Measurements from ENCODE around the gene RCAN1.
"Not testable (repeated sequence)": the region's sequence is repeated elsewhere in the genome, so short reads cannot be mapped to it uniquely, and the experiment has no call there.

The RCAN1 gene

DNA sequence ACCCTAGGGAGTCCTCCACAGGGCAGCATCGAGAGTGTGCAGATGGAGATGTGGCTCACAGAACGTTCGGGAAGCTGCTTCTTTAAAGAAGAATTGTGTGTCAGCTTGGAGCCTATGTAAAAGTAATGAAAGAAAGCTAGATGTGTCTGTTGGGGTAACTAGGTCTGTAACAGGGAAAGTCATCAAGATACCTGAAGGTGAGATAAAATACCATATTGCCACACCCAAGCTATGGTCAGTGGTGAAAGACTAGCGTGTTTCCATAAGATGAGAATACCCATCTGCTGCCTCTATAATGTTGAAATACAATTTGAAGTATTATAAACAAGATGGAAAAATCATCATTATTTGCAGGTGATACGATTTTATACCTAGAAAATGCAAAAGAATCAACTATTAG, 17.5 kb downstream of the RCAN1 start:
- DNase-seq: no peak

DNA sequence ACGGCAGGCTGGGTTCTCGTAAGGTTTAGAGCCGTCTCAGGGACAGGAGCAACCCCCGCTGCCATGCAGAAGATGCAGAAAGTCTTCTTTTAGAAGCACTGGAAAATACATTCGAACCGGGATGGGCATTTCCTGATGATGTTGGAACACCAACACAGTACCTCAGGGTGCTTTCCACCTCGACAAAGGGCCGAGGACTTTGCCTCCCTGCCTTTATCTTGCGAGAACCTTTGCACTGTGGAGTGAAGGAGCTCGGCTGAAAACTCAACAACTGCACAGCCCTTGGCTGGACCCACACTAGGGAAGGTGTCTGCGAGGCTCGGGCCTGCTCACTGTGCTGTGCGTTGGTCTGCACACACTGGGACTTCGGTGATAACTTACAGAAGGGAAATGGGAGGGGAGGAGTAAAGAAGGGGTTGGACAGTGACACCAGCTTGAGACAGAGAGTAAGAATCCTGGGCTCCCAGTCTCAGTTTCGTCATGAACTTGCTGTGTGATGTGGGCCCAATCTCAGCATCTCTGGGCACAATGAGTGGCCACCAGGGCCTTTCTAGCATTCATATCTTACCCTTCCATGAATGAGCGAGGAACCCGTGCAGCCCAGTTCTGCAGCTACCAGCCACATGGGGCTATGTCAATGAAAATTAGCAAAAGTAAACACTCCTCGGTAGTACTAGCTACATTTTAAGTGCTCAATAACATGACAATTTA, 18.2 kb downstream of the RCAN1 start:
- DNase-seq: no peak

DNA sequence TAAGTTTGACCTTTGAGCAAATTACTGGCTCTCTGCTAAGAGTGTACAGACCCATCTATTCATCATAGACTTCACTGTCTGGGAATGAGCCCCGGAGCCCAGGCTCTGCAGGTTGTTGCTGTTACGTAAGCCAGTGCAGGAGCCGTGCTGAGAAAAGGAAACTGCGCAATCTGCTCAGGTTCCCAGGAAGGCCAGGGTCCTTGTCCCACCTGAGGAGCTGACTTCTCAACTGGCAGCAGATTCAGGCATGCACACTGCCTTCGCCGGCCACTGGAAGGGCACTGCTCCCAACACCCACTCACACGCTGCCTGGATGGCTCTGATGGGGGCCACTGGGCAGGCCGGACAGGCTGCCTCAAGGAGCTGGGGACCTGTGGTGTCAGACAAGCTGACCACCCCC, 19.5 kb downstream of the RCAN1 start:
- DNase-seq: no peak

DNA sequence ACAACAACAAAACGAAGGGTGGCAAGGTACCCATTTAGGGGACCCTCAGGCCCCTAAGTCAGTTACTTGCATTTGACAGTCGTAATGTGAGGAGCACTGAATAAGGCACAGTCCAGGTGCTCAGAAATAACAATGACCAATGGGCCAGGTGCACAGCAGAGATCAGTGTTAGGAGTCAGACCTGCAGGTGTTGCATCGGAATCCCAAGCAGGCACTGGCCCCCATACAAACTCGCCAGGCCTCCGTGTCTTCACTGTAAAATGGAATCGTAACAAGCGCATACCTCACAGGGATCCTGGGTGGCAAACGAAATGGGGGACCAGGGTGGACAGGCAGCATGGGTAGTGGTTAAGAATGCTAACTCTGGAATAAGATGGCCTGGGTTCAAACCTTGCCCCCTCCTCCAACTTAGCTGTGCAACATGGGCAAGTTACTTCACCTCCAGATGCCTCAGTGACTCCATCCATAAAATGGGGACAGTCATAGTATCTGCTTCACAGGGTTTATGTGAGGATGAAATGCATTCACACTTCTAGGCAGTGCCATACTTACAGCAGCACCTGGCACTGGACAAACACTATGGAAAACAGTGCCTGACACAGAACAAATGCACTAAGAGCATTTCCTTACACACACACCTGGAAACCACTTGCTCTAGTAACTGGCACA, 20.2 kb downstream of the RCAN1 start:
- DNase-seq: no peak

DNA sequence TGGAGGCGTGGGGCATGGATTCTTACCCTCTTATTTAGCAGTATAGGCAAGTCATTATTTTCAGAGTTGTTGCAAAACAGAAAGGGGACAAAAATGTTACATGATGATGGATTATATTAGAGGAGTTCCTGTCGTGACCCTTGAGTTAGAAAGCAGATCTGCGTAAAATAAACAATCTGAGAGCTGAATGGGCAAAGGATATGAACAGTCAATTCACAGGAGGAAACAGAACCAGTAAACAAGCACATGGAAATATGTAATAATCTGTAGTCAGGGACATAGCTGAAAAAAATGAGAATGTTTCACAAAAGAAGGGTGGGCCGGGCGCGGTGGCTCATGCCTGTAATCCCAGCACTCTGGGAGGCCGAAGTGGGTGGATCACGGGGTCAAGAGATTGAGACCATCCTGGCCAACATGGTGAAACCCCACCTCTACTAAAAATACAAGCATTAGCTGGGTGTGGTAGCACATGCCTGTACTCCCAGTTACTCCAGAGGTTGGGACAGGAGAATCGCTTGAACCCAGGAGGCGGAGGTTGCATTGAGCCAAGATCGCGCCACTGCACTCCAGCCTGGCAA, 20.9 kb downstream of the RCAN1 start:
- no peak for DNase-seq

DNA sequence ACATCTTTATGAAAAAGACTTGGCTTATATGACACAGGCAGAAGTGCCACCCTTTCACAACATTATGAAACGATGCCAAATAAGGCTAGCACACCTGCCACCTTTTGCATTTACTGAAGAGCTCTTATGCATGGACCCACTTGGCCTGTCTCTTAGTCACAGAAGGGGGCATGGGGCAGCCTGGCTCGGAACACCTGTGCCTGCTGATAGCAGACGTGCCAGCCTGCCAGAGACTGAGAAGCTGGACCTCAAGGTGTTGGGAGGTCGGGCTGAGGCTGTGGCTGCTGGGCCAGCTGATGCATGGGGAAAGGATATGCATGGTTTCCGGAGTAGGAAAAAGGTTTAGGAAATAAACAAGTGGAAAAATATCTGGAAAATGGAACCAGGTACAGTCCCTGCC, 21.5 kb downstream of the RCAN1 start:
- no peak for DNase-seq

DNA sequence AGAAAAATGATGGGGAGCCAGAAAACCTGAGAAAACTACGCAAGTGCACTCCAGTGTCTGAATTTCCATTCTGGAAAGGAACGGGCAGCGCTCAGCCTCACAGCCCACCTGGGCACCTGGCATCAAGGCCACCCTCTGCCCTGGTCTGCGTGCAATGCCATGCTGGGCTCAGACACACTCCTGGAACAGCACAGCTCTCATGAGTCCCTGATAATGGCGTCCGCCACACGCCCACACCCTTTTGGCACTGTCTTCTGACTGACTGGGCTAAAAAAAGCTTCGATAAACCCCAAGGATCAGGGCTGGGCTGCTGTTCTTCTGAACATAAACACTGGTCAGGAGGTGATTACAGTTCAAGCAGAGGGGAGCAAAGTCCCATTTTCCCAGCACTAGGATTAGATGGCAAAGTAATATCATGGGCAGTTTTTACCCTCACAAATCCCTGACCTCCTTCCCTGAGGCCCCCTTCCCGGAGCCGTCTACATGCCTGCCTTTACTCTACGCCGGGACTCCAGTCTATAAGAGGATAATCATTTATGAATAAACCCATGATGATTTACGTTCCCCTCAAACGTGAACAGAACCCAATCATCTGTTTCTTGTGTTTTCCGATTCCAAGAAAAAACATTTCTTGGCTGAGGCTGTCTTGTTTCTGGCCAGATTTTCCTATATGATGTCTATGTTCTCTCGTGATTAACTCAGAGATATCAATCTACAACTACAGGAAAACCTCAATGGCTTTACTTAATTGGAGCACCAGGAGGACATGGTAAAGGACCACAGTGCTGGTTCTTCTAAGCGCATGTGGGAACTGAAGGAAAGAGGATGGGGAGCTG, 22.6 kb downstream of the RCAN1 start:
- no peak for DNase-seq

DNA sequence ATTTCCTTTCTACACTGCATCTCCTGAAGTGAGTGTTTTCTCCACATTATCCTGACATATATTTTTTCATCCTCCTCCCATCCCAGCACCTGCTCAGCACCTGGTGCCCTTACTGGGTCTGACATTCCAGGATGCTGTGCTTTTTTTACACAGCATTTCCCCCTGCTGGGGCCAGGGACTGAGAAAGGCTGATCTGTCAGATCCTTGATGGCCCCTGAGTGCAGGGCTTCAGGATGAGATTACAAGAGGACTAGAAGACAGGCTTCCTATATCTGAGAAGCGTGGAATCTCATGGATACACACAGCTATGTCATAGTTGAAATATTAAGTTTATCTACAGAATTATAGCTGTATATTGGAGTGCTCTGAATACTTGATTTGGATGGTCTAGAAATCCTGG, 24.4 kb downstream of the RCAN1 start:
- DNase-seq: no peak

DNA sequence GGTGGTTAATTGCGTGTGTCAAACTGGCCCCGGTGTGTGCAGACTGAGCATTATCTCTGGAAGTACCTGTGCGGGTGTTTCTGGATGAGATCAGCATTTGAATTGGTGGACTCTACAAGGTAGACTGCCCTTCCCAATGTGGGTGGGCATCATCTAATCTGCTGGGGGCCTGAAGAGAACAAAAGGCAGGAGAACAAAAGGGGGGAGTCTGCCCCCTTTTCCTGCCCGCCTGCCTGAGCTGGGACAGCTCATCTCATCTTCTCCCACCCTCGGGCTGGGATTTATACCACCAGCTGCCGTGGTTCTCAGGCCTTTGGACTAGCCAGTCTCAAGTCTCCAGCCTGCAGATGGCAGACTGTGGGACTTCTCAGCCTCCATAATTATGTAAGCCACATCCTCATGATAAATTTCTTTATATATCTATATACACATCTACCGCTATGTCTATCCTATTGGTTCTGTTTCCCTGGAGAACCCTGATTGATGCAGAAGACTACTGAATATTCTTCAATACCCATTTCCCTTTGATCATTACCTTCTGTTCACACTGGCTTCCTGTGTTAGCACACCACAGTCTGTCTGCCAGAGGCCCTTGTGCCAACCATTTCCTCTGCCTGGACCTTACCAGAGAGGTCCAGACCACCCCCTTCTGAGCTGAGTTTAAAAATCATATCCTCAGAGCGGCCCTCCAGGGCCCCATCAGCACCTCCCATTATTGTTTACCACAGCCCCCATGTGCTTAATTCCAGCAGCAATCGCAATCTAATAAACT, 25.2 kb downstream of the RCAN1 start:
- no peak for DNase-seq

DNA sequence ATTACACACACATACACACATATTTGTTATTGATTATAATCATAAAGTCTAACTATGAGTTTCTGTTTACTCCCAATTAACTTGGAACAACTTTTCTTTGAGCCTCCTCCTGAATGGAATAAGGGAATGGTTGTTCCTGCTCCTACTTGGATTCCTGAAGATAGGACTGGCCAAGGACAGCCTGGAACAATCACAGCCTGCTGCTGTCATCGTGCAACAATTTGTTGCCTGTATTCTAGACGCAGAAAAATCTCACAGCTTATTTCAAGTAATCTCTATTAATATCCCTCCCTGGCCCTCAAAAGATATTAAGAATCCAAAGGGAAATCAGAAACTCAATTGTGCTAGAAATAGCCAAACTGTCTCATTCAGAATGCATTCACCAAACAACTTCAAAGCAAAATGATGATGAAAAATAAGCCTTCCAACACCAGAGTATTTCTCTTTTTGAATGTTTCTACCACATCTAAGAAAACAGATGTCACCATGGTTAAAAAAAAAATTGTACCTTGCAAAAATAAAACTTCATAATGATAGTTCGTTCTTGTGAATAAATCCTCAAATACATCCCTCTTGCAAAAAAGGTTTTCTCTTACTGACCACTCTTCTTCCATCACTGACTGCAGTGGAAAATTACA, 30.9 kb downstream of the RCAN1 start:
- DNase-seq: no peak

DNA sequence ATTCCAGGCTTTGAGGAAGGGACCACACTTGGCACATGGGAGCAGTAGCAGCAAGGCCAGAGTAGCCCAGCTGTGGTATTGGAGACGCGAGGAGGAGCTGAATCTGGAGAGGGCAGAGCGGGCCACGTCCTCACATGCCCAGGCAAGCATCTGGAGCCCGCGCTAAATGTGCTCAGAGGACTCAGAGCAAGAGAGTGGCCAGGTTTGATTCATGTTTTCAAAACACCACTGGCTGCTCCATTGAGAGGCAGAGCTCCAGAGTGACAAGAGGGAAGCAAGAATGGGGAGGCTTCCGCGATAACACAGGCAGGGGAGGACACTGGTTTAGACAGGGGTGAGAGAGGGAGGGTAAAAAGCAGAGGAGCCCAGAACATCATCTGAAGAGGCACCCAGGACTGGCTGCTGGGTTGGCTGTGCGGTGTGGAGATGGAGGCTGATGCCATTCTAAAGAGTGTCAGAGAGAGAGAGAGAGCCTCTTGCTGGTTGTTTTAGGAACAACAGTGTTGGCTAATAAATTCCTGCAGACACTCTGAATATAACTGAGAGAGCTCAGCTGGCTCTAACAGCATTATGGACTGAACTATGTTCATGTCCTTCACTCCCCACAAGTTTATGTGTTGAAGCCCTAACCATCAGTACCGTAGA, 32.3 kb downstream of the RCAN1 start:
- DNase-seq: no peak

DNA sequence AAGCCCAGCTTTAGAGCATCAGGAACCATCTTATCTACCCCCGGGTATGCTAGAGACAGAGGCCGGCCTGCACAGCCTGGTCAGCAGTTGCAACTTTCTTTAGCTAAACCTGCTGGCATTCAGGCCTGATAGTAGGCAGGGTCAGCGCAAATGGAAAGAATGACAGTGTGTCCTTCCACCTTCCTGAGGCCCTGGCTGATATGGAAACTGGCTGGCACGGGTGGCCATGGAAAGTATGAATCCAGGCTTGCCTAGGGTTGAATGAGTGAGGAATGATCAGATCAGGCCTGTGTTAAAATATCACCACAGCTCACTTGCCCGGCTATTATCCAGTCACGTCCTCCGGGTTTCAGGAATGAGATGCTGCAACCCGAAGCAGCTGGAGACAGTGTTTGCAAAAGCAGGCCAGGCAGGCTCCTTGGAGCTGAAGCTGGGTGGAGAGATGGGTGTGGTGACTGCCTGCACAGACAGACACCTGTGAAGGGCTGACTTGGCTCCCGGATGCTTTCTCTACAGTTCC, 34.7 kb downstream of the RCAN1 start:
- no peak for DNase-seq

DNA sequence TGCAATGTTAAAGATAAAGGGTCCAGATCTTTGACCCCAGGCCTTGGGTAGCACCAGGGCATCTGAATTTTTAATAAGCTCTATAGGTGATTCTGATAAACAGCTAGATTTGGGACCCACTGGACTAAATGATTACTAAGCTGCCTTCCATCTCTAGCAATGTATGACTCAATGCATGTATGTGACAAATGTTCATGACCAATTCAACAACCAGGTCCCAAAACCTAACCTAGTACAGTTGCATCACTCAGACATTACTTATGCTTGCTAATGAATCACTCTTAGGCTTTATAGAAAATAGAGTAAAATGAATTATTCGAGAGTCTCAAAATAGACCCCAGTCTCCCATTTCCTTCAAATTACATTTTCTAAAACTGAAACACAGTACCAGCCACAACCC, 35.5 kb downstream of the RCAN1 start:
- DNase-seq: no peak

DNA sequence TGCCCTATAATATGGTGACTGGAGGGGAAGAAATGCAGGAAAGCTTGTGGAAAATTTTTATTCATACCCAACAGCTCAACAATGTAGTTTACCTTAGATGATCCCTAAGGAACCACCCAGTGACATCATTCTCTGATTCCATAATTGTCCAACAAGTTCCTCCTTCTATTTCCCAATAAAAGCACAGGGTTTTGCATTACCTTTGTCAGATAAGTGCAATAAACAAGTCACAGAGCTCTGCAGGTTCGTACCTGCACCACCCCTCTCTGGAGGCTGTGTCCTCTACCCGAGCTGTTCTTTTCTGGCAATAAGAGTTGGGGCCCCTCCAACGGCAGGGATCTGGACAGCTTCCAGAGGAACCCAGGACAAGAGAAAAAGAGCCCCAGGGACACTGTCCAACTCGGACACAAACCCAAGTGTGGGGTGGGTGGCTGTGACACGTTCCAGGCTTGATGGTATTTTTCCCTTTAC, 38.8 kb downstream of the RCAN1 start:
- DNase-seq: no peak

DNA sequence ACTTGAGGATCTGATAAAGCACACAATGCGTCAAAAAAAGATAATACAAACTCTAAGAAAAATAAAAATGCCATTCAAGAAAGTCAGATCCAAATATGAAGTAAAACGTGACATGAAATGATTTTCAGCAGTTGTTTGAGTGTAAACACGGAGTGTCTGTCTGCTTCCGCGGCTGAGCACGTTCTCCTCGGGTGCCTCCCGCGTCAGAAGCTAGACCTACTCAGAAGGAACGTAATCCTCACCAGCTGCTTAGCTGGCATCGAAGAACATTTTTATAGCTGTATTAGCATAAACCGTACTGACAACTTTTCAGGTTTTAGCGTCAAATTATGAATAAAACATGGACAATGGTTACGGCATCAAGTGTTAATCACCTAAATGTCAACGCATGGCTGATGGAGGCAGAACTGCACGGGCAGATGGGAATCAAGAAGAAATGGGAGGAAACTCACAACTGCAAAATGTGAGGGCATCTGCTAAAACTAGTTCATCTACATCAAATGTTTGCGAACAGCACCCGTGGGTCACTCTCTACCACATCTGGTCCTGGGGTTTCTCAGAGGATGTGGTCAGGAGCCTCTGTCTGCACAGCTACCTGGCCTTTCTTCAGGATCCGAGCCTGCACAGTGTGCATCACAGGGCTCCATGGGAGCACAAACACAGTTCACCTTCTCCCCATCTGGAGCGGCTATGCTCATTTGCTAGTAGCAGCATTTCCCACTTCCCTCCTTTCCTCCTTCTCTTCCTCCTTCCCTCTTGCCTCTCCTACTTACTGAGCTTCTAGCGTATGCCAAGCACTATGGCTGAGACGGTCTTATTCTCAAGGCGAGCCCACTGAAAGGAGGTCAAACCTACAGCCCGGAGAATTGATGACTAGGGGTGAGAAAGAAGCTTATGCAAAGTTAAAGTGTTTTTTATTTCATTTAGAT, 40.0 kb downstream of the RCAN1 start:
- no peak for DNase-seq

DNA sequence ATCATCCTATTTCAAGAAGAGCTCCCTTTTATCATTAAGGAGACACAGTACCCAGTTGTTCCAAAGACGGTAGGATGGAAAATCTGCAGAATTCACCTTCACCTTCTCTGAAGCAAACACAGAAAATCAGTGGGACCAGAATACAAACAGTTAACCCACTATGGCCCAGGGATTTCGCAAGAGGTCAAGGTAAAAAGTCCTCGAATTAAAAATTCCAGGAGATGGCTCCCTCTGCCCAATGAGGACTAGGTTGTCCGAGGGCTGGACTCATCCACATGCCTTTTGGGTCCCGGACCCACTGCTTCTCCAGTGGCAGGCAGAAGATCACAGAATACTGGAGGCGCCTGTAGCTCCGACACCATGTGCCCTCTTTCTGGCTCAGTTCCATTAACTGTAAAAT, 42.9 kb downstream of the RCAN1 start:
- no peak for DNase-seq

DNA sequence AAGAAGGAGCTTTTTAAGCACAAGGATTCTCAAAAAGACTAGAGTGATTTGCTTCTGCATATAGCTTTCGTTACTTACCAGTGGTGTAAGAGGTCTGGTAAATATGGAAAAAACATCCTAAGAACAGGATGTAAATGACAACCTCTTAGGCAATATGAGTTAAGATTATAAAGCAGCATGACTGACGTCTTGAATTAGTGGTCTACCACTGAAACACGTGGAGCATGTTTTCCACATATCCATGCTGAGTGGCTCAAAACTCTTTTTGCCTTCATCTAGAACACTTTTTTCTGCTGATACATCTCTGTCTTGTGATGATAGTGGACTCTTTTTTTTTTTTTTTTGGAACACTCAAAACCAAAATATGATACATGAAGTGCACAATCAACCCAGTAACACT, 44.6 kb downstream of the RCAN1 start:
- DNase-seq: no peak

DNA sequence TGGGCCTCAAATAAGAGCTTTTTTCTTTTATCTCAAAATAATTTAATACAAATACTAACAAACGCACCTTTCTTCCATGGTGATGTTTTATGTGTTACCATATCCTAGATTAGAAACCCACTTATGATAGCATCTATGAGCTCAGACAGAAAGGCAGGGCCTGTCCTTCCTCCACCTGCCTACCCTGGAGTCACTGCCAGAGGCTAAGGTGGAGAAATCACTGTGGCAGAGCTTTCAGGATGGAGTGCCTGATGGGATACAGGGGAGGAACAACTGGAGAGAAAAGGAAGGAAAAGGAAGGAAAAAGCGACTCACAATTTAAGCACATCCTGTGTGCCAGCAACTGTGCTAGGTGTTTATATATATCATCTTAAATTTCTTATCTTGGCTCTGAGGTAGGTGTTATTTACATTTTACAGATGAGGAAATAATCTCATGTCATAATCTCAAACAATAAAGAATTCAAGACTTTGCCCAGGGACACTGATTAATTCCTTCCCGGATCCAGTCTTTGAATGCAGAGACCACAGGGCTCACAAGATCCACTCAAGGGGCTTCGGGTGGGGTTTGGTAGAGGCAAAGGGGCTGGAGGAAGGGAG, 45.4 kb downstream of the RCAN1 start:
- no peak for DNase-seq

DNA sequence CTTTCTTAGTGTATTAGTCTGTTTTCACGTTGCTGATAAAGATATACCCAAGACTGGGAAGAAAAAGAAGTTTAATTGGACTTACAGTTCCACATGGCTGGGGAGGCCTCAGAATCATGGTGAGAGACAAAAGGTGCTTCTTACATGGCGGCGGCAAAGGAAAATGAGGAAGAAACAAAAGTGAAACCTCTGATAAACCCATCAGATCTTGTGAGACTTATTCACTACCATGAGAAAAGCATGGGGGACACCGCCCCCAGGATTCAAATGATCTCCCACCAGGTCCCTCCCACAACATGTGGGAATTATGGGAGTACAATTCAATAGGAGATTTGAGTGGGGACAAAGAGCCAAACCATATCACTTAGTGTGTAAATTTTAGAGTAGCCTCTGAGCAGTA, 46.1 kb downstream of the RCAN1 start:
- DNase-seq: not testable (repeated sequence)

Measured in NCI-H1436 treated with DMSO at 0.1 percent for 48 hours (cell line).